HFF-Myc (cell line): Measurements from ENCODE around the gene NAB1.
"Not testable (repeated sequence)": the region's sequence is repeated elsewhere in the genome, so short reads cannot be mapped to it uniquely, and the experiment has no call there.

Experiments
- DNase-seq: peaks from one replicate; pipeline ENCODE4 v3.0.0-alpha.2; 2011; ENCODE audit warnings: low read depth; ENCODE audit errors: extremely low read depth
- H3K4me3 ChIP-seq: replicated peaks from 2 replicates; pipeline ENCODE4 v1.5.1; 2011; ENCODE audit warnings: low read depth, mild to moderate bottlenecking, control low read depth, low read length
- CTCF ChIP-seq: IDR thresholded peaks from 2 replicates; pipeline ENCODE4 v1.5.1; 2012; ENCODE audit warnings: mild to moderate bottlenecking, low read depth, low read length, control low read depth; ENCODE audit errors: missing control alignments

NAB1 gene

DNA sequence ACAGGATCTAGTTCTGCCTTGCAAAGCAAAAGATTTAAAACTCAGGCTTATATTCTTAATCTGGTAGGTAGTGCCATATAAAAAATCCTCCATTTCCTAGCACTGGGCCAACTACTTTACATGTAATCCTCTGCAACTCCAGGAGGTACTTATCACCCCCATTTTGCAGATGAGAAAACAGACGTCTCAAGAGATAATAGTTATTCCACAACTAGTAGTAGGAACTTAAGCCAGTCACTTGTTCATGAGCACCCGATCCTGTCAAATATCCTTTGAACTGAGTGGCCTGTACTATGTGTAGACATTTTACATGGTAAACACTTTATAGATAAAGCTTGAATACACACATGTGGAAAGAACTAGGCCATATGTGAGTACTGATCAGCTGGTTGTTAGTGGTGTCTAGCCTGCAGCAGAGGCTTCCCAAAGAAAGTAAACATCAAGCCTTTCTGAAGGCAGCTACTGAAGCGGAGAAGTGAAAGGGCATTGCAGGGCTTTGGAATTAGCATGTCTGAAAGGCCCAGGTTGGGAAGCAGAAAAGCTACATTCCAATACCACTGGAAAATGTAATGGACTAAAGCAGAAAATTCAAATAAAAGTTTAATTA lies 48.0 kb downstream of the NAB1 start:
- H3K4me3 ChIP-seq: no peak overlapping the region
- TF ChIP-seq CTCF: no peak
- no peak for DNase-seq

- TF ChIP-seq CTCF: no peak
- DNase-seq: no peak
- H3K4me3 ChIP-seq: no peak overlapping the region
Observed at GRCh38 chr2:190697421-190697820, 48.5 kb downstream of the NAB1 start.

GRCh38 chr2:190698895-190699294 lies 50.0 kb downstream of the NAB1 start:
- TF ChIP-seq CTCF: peak; percentile 34
- no peak overlapping the region for H3K4me3 ChIP-seq
- DNase-seq: no peak

- H3K4me3 ChIP-seq: no peak overlapping the region
- no peak for TF ChIP-seq CTCF
- DNase-seq: no peak
Observed at GRCh38 chr2:190701586-190701985, 52.7 kb downstream of the NAB1 start.

- no peak overlapping the region for H3K4me3 ChIP-seq
- no peak for DNase-seq
- no peak for TF ChIP-seq CTCF
Observed at GRCh38 chr2:190705280-190705679, 56.4 kb downstream of the NAB1 start.

DNA sequence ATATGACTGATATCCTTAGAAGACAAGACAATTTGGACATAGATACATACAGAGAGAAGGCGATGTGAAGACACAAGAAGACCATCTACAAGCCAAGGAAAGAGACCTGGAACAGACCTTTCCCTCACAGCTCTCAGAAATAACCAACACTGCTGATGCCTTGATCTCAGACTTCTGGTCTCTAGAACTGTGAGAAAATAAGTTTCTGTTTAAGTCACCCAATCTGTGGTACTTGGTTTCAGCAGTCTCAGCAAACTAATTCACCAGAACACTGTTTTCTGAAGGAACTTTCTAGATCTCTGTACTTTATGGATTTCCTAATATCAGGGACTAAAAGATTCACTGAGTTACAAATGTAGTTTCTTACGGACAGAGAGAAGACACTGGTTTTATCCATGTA lies 58.8 kb downstream of the NAB1 start:
- TF ChIP-seq CTCF: no peak
- DNase-seq: no peak
- H3K4me3 ChIP-seq: no peak overlapping the region

DNA sequence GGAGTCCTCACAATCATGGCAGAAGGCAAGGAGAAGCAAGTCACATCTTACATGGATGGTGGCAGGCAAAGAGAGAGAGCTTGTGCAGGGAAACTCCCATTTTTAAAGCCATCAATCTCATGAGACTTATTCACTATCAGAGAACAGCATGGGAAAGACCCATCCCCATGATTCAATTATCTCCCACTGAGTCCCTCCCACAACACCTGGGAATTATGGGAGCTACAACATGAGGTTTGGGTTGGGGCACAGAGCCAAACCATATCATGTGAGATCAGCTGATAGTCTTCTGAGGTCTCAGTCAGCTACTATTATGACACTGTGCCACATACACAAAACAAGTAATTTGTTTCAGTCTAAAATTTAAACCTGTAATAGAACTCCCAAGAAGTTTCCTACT lies 59.8 kb downstream of the NAB1 start:
- not testable (repeated sequence) for DNase-seq

GRCh38 chr2:190711069-190711468 lies 62.2 kb downstream of the NAB1 start:
- H3K4me3 ChIP-seq: no peak overlapping the region
- DNase-seq: no peak
- TF ChIP-seq CTCF: no peak

More for the DNA sequence above, 59.8 kb downstream of the NAB1 start:
- H3K4me3 ChIP-seq: not testable (repeated sequence)
